GM23338 (cell line): ENCODE data around the gene RP2. TPM values are rescaled to one million over a fixed set of nuclear protein-coding genes. Genes with fewer than 3 reads are reported as not detected.
A peak's percentile ranks its signal among the peaks of the same experiment; 100 is the strongest.

ENCODE experiments used
- ATAC-seq: fragments of 200-7000 bp; cut with Tn5 transposase; 3 replicates; pipeline ENCODE4 v1.9.1; 2020
- DNase-seq: peaks from one replicate; pipeline ENCODE4 v3.0.0-alpha.2; 2015; ENCODE audit warnings: low spot score
- H2AFZ ChIP-seq: fragments of 200-600 bp; sonication (generic); 2 replicates; pipeline ENCODE4 v1.8.0; 2016; ENCODE audit warnings: antibody characterized with exemption, mild to moderate bottlenecking, moderate library complexity
- H3F3A ChIP-seq: fragments of 200-600 bp; sonication (generic); replicated peaks from 2 replicates; pipeline ENCODE4 v1.8.0; 2017; ENCODE audit warnings: antibody characterized with exemption, mixed run types, low read depth
- H3K27ac ChIP-seq: fragments of 200-600 bp; sonication (generic); 2 replicates; pipeline ENCODE4 v1.6.1; 2016; ENCODE audit warnings: low read depth
- H3K27me3 ChIP-seq: fragments of 200-600 bp; sonication (generic); 2 replicates; pipeline ENCODE4 v1.8.0; 2016; ENCODE audit warnings: mild to moderate bottlenecking, mixed run types, moderate library complexity; ENCODE audit not compliant: insufficient read depth
- H3K36me3 ChIP-seq: fragments of 200-600 bp; sonication (generic); 2 replicates; pipeline ENCODE4 v1.8.0; 2016; ENCODE audit warnings: mild to moderate bottlenecking; ENCODE audit not compliant: insufficient read depth
- H3K4me1 ChIP-seq: fragments of 200-600 bp; sonication (generic); 2 replicates; pipeline ENCODE4 v1.8.0; 2016; ENCODE audit warnings: mild to moderate bottlenecking, moderate library complexity; ENCODE audit not compliant: insufficient read depth
- H3K4me2 ChIP-seq: fragments of 200-600 bp; sonication (generic); 2 replicates; pipeline ENCODE4 v1.7.1; 2017; ENCODE audit warnings: mixed run types
- H3K4me3 ChIP-seq: fragments of 200-600 bp; sonication (generic); 2 replicates; pipeline ENCODE4 v1.6.1; 2016; ENCODE audit warnings: mixed run types
- H3K79me2 ChIP-seq: fragments of 200-600 bp; sonication (generic); replicated peaks from 2 replicates; pipeline ENCODE4 v1.8.0; 2017; ENCODE audit warnings: mild to moderate bottlenecking; ENCODE audit not compliant: insufficient read depth
- H3K9me2 ChIP-seq: fragments of 200-600 bp; sonication (generic); 2 replicates; pipeline ENCODE4 v1.8.0; 2017; ENCODE audit not compliant: insufficient read depth
- H4K20me1 ChIP-seq: fragments of 200-600 bp; sonication (generic); replicated peaks from 2 replicates; pipeline ENCODE4 v1.8.0; 2017; ENCODE audit warnings: mild to moderate bottlenecking; ENCODE audit not compliant: insufficient read depth
- H3K27ac Mint-ChIP-seq: 2 replicates; pipeline ENCODE4 v1.8.0; 2020; ENCODE audit warnings: inconsistent platforms, mild to moderate bottlenecking, moderate library complexity, mixed read lengths
- H3K27me3 Mint-ChIP-seq: 3 replicates; pipeline ENCODE4 v1.8.0; 2022; ENCODE audit warnings: low read depth, mild to moderate bottlenecking, moderate library complexity, mixed read lengths, inconsistent platforms; ENCODE audit not compliant: insufficient read depth, poor library complexity
- H3K36me3 Mint-ChIP-seq: 3 replicates; pipeline ENCODE4 v1.8.0; 2021; ENCODE audit warnings: low read depth, mild to moderate bottlenecking, inconsistent platforms, moderate library complexity, mixed read lengths
- H3K4me1 Mint-ChIP-seq: 3 replicates; pipeline ENCODE4 v1.8.0; 2020; ENCODE audit warnings: mild to moderate bottlenecking, inconsistent platforms, mixed read lengths
- H3K4me3 Mint-ChIP-seq: 3 replicates; pipeline ENCODE4 v1.8.0; 2021; ENCODE audit warnings: moderate library complexity, mild to moderate bottlenecking, inconsistent platforms, mixed read lengths
- H3K9me3 Mint-ChIP-seq: 3 replicates; pipeline ENCODE4 v1.8.0; 2020; ENCODE audit warnings: moderate library complexity, mild to moderate bottlenecking, inconsistent platforms, mixed read lengths
- CREB1 ChIP-seq: fragments of 250-450 bp; sonication (Bioruptor Pico); IDR thresholded peaks from 2 replicates; pipeline ENCODE4 v1.5.0; 2020; ENCODE audit warnings: low read depth, mild to moderate bottlenecking, moderate library complexity
- EZH2 ChIP-seq: fragments of 200-600 bp; sonication (generic); IDR thresholded peaks from one replicate; pipeline ENCODE4 v1.8.0; 2017; ENCODE audit warnings: antibody characterized with exemption, mild to moderate bottlenecking, low read depth; ENCODE audit not compliant: unreplicated experiment
- EZH2phosphoT487 ChIP-seq: fragments of 200-600 bp; sonication (generic); IDR thresholded peaks from one replicate; pipeline ENCODE4 v1.8.1; 2018; ENCODE audit warnings: antibody characterized with exemption; ENCODE audit not compliant: unreplicated experiment
- JUNB ChIP-seq: IDR thresholded peaks from one replicate; pipeline ENCODE4 v1.6.1; 2016; ENCODE audit warnings: antibody characterized with exemption; ENCODE audit not compliant: unreplicated experiment
- NANOG ChIP-seq: IDR thresholded peaks from 2 replicates; pipeline ENCODE4 v1.6.1; 2016; ENCODE audit warnings: antibody characterized with exemption, borderline replicate concordance
- POLR2AphosphoS5 ChIP-seq: IDR thresholded peaks from 2 replicates; pipeline ENCODE4 v1.6.1; 2016; ENCODE audit warnings: antibody characterized with exemption, low read depth
- STAT1 ChIP-seq: IDR thresholded peaks from one replicate; pipeline ENCODE4 v1.6.1; 2016; ENCODE audit warnings: antibody characterized with exemption; ENCODE audit not compliant: unreplicated experiment
- ZNF114 ChIP-seq: fragments of 250-450 bp; sonication (Bioruptor Pico); IDR thresholded peaks from 2 replicates; pipeline ENCODE4 v1.5.0; 2020; ENCODE audit warnings: mild to moderate bottlenecking, moderate library complexity
- ZNF331 ChIP-seq: fragments of 250-450 bp; sonication (Bioruptor Pico); IDR thresholded peaks from 2 replicates; pipeline ENCODE4 v1.5.0; 2020; ENCODE audit warnings: low read depth, mild to moderate bottlenecking, moderate library complexity
- polyA plus RNA-seq: library from polyadenylated mRNA; unstranded; fragments of >200 nt; fragmentation: Nextera tagmentation; extraction: Ambion mirVana; gene quantifications from 2 replicates; pipeline ENCODE4 v1.2.1, GENCODE V29; 2016
- total RNA-seq: library from RNA; depleted of rRNA; stranded (reverse); fragments of >200 nt; shearing (Covaris generic); gene quantifications from 2 replicates; pipeline ENCODE4 v1.2.3, GENCODE V29; 2014
- TF ChIP-seq, protein P1 (sequence below): IDR thresholded peaks from 2 replicates; pipeline ENCODE4 v1.6.1; 2016; ENCODE audit warnings: antibody characterized with exemption
- TF ChIP-seq, protein P2 (sequence below): IDR thresholded peaks from one replicate; pipeline ENCODE4 v1.6.1; 2018; ENCODE audit warnings: antibody characterized with exemption; ENCODE audit not compliant: unreplicated experiment
- TF ChIP-seq, protein P3 (sequence below): fragments of 250-450 bp; sonication (Bioruptor Pico); IDR thresholded peaks from 2 replicates; pipeline ENCODE4 v1.5.0; 2020; ENCODE audit warnings: mild to moderate bottlenecking, moderate library complexity
- TF ChIP-seq, protein P4 (sequence below), 2 experiments: fragments of 200-600 bp in 1 of 2; sonication (generic) in 1 of 2; conservative IDR thresholded peaks; 2 replicates each; pipeline versions ENCODE4 v1.5.1 to v1.6.1; 2016 to 2017; ENCODE audit warnings: antibody characterized with exemption in 2 of 2, low read depth in 2 of 2, mild to moderate bottlenecking in 2 of 2, moderate library complexity in 1 of 2

Gene RP2
- total and polyA plus RNA-seq, 2 experiments from 2014 or later, result 4.5 to 12.1 TPM

DNA sequence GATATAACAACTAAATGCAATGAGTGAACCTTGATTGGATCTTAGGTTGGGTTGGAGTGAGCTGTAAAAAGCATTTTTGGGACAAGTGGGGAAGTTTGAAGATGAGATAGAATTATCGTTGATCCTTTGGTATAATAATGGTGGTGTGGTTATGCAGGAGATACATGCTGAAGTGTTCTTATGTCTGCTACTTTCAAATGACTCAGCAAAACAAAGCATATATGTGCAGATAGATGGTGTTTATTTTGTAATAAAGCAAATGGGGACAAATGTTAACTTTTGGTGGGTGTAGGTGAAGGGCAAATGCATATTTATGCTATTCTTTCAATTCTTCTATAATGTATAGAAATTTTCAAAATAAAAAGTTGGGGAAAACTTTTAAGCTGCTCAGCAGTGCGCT is 26.2 kb downstream of the RP2 start:
- Histone ChIP-seq H3K36me3 (no peaks in the 10 kb centered on the region), H3K79me2 (no peaks in the 10 kb centered on the region), H4K20me1 (no peaks in the 10 kb centered on the region), H3K9me2 (no peaks in the 10 kb centered on the region), H3F3A (no peaks in the 10 kb centered on the region), H3K4me2 (no peak overlapping the region), H2AFZ (no peak overlapping the region), H3K27ac (no peak overlapping the region), H3K27me3 (no peaks in the 10 kb centered on the region), H3K4me3 (no peak overlapping the region), H3K4me1 (no peaks in the 10 kb centered on the region)
- TF ChIP-seq POLR2AphosphoS5 (no peak), JUNB (no peak), EZH2phosphoT487 (no peak), ZNF114 (no peak), EZH2 (no peak), CREB1 (CRISPR knock-in tag) (no peak), ZNF331 (CRISPR knock-in tag) (no peak), STAT1 (no peak), NANOG (no peak)
- TF ChIP-seq, protein P1, sequence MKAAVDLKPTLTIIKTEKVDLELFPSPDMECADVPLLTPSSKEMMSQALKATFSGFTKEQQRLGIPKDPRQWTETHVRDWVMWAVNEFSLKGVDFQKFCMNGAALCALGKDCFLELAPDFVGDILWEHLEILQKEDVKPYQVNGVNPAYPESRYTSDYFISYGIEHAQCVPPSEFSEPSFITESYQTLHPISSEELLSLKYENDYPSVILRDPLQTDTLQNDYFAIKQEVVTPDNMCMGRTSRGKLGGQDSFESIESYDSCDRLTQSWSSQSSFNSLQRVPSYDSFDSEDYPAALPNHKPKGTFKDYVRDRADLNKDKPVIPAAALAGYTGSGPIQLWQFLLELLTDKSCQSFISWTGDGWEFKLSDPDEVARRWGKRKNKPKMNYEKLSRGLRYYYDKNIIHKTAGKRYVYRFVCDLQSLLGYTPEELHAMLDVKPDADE, result no peak
- TF ChIP-seq, protein P2, sequence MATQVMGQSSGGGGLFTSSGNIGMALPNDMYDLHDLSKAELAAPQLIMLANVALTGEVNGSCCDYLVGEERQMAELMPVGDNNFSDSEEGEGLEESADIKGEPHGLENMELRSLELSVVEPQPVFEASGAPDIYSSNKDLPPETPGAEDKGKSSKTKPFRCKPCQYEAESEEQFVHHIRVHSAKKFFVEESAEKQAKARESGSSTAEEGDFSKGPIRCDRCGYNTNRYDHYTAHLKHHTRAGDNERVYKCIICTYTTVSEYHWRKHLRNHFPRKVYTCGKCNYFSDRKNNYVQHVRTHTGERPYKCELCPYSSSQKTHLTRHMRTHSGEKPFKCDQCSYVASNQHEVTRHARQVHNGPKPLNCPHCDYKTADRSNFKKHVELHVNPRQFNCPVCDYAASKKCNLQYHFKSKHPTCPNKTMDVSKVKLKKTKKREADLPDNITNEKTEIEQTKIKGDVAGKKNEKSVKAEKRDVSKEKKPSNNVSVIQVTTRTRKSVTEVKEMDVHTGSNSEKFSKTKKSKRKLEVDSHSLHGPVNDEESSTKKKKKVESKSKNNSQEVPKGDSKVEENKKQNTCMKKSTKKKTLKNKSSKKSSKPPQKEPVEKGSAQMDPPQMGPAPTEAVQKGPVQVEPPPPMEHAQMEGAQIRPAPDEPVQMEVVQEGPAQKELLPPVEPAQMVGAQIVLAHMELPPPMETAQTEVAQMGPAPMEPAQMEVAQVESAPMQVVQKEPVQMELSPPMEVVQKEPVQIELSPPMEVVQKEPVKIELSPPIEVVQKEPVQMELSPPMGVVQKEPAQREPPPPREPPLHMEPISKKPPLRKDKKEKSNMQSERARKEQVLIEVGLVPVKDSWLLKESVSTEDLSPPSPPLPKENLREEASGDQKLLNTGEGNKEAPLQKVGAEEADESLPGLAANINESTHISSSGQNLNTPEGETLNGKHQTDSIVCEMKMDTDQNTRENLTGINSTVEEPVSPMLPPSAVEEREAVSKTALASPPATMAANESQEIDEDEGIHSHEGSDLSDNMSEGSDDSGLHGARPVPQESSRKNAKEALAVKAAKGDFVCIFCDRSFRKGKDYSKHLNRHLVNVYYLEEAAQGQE, result no peak
- TF ChIP-seq, protein P3, sequence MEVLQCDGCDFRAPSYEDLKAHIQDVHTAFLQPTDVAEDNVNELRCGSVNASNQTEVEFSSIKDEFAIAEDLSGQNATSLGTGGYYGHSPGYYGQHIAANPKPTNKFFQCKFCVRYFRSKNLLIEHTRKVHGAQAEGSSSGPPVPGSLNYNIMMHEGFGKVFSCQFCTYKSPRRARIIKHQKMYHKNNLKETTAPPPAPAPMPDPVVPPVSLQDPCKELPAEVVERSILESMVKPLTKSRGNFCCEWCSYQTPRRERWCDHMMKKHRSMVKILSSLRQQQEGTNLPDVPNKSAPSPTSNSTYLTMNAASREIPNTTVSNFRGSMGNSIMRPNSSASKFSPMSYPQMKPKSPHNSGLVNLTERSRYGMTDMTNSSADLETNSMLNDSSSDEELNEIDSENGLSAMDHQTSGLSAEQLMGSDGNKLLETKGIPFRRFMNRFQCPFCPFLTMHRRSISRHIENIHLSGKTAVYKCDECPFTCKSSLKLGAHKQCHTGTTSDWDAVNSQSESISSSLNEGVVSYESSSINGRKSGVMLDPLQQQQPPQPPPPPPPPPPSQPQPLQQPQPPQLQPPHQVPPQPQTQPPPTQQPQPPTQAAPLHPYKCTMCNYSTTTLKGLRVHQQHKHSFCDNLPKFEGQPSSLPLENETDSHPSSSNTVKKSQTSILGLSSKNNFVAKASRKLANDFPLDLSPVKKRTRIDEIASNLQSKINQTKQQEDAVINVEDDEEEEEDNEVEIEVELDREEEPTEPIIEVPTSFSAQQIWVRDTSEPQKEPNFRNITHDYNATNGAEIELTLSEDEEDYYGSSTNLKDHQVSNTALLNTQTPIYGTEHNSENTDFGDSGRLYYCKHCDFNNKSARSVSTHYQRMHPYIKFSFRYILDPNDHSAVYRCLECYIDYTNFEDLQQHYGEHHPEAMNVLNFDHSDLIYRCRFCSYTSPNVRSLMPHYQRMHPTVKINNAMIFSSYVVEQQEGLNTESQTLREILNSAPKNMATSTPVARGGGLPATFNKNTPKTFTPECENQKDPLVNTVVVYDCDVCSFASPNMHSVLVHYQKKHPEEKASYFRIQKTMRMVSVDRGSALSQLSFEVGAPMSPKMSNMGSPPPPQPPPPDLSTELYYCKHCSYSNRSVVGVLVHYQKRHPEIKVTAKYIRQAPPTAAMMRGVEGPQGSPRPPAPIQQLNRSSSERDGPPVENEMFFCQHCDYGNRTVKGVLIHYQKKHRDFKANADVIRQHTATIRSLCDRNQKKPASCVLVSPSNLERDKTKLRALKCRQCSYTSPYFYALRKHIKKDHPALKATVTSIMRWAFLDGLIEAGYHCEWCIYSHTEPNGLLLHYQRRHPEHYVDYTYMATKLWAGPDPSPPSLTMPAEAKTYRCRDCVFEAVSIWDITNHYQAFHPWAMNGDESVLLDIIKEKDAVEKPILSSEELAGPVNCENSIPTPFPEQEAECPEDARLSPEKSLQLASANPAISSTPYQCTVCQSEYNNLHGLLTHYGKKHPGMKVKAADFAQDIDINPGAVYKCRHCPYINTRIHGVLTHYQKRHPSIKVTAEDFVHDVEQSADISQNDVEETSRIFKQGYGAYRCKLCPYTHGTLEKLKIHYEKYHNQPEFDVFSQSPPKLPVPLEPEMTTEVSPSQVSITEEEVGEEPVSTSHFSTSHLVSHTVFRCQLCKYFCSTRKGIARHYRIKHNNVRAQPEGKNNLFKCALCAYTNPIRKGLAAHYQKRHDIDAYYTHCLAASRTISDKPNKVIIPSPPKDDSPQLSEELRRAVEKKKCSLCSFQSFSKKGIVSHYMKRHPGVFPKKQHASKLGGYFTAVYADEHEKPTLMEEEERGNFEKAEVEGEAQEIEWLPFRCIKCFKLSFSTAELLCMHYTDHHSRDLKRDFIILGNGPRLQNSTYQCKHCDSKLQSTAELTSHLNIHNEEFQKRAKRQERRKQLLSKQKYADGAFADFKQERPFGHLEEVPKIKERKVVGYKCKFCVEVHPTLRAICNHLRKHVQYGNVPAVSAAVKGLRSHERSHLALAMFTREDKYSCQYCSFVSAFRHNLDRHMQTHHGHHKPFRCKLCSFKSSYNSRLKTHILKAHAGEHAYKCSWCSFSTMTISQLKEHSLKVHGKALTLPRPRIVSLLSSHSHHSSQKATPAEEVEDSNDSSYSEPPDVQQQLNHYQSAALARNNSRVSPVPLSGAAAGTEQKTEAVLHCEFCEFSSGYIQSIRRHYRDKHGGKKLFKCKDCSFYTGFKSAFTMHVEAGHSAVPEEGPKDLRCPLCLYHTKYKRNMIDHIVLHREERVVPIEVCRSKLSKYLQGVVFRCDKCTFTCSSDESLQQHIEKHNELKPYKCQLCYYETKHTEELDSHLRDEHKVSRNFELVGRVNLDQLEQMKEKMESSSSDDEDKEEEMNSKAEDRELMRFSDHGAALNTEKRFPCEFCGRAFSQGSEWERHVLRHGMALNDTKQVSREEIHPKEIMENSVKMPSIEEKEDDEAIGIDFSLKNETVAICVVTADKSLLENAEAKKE (CRISPR knock-in tag), result no peak
- TF ChIP-seq, protein P4, sequence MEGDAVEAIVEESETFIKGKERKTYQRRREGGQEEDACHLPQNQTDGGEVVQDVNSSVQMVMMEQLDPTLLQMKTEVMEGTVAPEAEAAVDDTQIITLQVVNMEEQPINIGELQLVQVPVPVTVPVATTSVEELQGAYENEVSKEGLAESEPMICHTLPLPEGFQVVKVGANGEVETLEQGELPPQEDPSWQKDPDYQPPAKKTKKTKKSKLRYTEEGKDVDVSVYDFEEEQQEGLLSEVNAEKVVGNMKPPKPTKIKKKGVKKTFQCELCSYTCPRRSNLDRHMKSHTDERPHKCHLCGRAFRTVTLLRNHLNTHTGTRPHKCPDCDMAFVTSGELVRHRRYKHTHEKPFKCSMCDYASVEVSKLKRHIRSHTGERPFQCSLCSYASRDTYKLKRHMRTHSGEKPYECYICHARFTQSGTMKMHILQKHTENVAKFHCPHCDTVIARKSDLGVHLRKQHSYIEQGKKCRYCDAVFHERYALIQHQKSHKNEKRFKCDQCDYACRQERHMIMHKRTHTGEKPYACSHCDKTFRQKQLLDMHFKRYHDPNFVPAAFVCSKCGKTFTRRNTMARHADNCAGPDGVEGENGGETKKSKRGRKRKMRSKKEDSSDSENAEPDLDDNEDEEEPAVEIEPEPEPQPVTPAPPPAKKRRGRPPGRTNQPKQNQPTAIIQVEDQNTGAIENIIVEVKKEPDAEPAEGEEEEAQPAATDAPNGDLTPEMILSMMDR (conservative IDR thresholded peaks at IDR 0.05; ENCODE audit: low read depth in 2 of 2), result no peak
- DNase-seq (no peak), ATAC-seq (no peak)
- H3K27ac Mint-ChIP-seq, result peak overlapping the region; percentile 15; the same call in 1 of the 2 replicates
- no peaks in the 10 kb centered on the region for H3K4me1 Mint-ChIP-seq
- H3K9me3 Mint-ChIP-seq, result no peaks in the 10 kb centered on the region
- peaks cover 3% of the 10 kb centered on the region for H3K27me3 Mint-ChIP-seq
- H3K4me3 Mint-ChIP-seq, result no peak overlapping the region
- H3K36me3 Mint-ChIP-seq, result peaks cover 8% of the 10 kb centered on the region; the same call in 2 of the 3 replicates
